IMR-90 (cell line): Measurements from ENCODE around the gene FAM234A.

Experiments
- CEBPB ChIP-seq: IDR thresholded peaks from 2 replicates; pipeline ENCODE4 v1.6.1; 2012; ENCODE audit warnings: low read depth, low read length, improper control_type of control experiment
- CTCF ChIP-seq: conservative IDR thresholded peaks from 2 replicates; pipeline ENCODE4 v1.5.1; 2012; ENCODE audit warnings: mild to moderate bottlenecking, low read depth, low read length, improper control_type of control experiment
- MAFK ChIP-seq: IDR thresholded peaks from 2 replicates; pipeline ENCODE4 v1.6.1; 2012; ENCODE audit warnings: low read depth, low read length, improper control_type of control experiment
- POLR2A ChIP-seq: IDR thresholded peaks from 2 replicates; pipeline ENCODE4 v1.6.1; 2012; ENCODE audit warnings: mild to moderate bottlenecking, low read depth, low read length
- RAD21 ChIP-seq: IDR thresholded peaks from 2 replicates; pipeline ENCODE4 v1.6.1; 2012; ENCODE audit warnings: low read length, improper control_type of control experiment
- SMC3 ChIP-seq: fragments of 150-350 bp; IDR thresholded peaks from 2 replicates; pipeline ENCODE4 v1.6.1; 2016; ENCODE audit warnings: low read depth, mild to moderate bottlenecking, antibody characterized with exemption, low read length, moderate library complexity

- TF ChIP-seq MAFK: no peak
- no peak for TF ChIP-seq SMC3
- no peak for TF ChIP-seq POLR2A
- no peak for TF ChIP-seq RAD21
- TF ChIP-seq CTCF: no peak
- no peak for TF ChIP-seq CEBPB
Observed at GRCh38 chr16:185691-186090, 48.9 kb upstream of the FAM234A start.
